ENCODE measurements around the gene CAMK2N2.

DNA sequence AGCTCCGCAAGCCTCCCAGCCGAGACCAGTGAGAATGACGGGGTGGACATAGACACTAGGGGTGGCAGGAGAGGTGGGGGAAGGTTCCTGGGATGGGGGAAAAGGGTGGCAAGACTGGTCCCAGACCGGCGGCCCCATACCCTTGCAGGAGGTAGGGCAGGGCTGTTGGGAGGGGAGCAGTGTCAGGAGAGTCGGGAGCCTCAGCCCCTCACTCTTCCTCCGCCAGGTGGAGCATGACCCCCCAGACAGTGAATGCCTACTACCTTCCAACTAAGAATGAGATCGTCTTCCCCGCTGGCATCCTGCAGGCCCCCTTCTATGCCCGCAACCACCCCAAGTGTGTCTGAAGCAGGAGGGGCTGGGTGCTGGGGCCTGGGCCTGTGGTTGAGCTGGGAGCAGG, 29.0 kb upstream of the CAMK2N2 start:
- no peak for TF ChIP-seq EZH2 (IDR thresholded peaks at IDR 0.05; ENCODE audit: borderline replicate concordance, low read length)
- TF ChIP-seq, protein P1, sequence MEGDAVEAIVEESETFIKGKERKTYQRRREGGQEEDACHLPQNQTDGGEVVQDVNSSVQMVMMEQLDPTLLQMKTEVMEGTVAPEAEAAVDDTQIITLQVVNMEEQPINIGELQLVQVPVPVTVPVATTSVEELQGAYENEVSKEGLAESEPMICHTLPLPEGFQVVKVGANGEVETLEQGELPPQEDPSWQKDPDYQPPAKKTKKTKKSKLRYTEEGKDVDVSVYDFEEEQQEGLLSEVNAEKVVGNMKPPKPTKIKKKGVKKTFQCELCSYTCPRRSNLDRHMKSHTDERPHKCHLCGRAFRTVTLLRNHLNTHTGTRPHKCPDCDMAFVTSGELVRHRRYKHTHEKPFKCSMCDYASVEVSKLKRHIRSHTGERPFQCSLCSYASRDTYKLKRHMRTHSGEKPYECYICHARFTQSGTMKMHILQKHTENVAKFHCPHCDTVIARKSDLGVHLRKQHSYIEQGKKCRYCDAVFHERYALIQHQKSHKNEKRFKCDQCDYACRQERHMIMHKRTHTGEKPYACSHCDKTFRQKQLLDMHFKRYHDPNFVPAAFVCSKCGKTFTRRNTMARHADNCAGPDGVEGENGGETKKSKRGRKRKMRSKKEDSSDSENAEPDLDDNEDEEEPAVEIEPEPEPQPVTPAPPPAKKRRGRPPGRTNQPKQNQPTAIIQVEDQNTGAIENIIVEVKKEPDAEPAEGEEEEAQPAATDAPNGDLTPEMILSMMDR (IDR thresholded peaks at IDR 0.05; ENCODE audit: low read length) = no peak; the same call in 1 of the 2 replicates

All from OCI-LY1 (cell line).